Lung (tissue), 13 donors: Measurements from ENCODE around the gene ADAMTS7. TPM values are rescaled to one million over a fixed set of nuclear protein-coding genes. Genes with fewer than 3 reads are reported as not detected.

Source experiments
- ATAC-seq: fragments of 200-7000 bp; cut with Tn5 transposase; one replicate; pipeline ENCODE4 v1.9.1; 2020; ENCODE audit warnings: moderate number of reproducible peaks; ENCODE audit not compliant: insufficient read depth, low FRiP score
- DNase-seq, 3 donors: peaks; one replicate each; pipeline ENCODE4 v3.0.0-alpha.2; 2013 to 2017
- H3K27ac ChIP-seq, 2 donors: one replicate each; pipeline ENCODE4 v1.5.1; 2013; ENCODE audit warnings: mild to moderate bottlenecking in 2 of 2, moderate library complexity in 2 of 2, control low read depth in 1 of 2, inconsistent platforms in 1 of 2, low read depth in 1 of 2, low read length in 1 of 2
- H3K27me3 ChIP-seq, 3 donors: one replicate each; pipeline ENCODE4 v1.5.1; 2013; ENCODE audit warnings: low read length in 2 of 3; ENCODE audit not compliant: control insufficient read depth in 3 of 3, insufficient read depth in 3 of 3
- H3K36me3 ChIP-seq, 4 donors: one replicate each; pipeline ENCODE4 v1.5.1; 2013; ENCODE audit warnings: low read length in 4 of 4, mild to moderate bottlenecking in 1 of 4, moderate library complexity in 1 of 4; ENCODE audit not compliant: control insufficient read depth in 4 of 4, insufficient read depth in 4 of 4
- H3K4me1 ChIP-seq, 5 donors: one replicate each; pipeline ENCODE4 v1.5.1; 2013; ENCODE audit warnings: low read length in 5 of 5, mild to moderate bottlenecking in 2 of 5, moderate library complexity in 1 of 5; ENCODE audit not compliant: control insufficient read depth in 5 of 5, insufficient read depth in 5 of 5
- H3K4me3 ChIP-seq: one replicate; pipeline ENCODE4 v1.5.1; 2013; ENCODE audit warnings: mild to moderate bottlenecking, control low read depth, moderate library complexity
- H3K9ac ChIP-seq, 2 donors: one replicate each; pipeline ENCODE4 v1.5.1; 2013; ENCODE audit warnings: low read length in 2 of 2, control low read depth in 1 of 2; ENCODE audit not compliant: insufficient read depth in 1 of 2
- H3K9me3 ChIP-seq, 4 donors: one replicate each; pipeline ENCODE4 v1.5.1; 2013; ENCODE audit warnings: low read length in 3 of 4, mild to moderate bottlenecking in 1 of 4, moderate library complexity in 1 of 4; ENCODE audit not compliant: control insufficient read depth in 4 of 4, insufficient read depth in 3 of 4
- WGBS, 2 donors: extraction: QIAGEN DNeasy Blood & Tissue Kit; methylation state at CpG; one replicate each; pipeline ENCODE4 v1.1.7; 2013; 5-methylcytosine and 5-hydroxymethylcytosine counted together
- polyA plus RNA-seq, 2 donors: library from polyadenylated mRNA; stranded (reverse); fragments of 200-250 nt; gene quantifications; one replicate each; pipeline ENCODE4 v1.2.1, GENCODE V29; 2013
- small RNA-seq: library from RNA; depleted of rRNA; stranded (forward); fragments of <200 nt; gene quantifications from one replicate; pipeline ENCODE3, GENCODE V24; 2014; ENCODE audit warnings: low replicate concordance
- total RNA-seq, 2 donors: library from RNA; depleted of rRNA in 1 of 2; stranded (reverse); fragments of >200 nt in 1 of 2; gene quantifications; one replicate each; pipeline ENCODE4 v1.2.1, GENCODE V29; 2014 to 2021
- TF ChIP-seq, protein P1 (sequence below): IDR thresholded peaks from 2 replicates; pipeline ENCODE4 v1.5.1; 2012; ENCODE audit warnings: mild to moderate bottlenecking; ENCODE audit errors: control extremely low read depth, extremely low read depth
- donor health status: control.
- donor health status: control.
- donor health status: Bipolar disorder and iron deficiency.
- donor health status: healthy.
- donor health status: DM: yes; HTN: yes; CAD: no.

ADAMTS7 gene
- total and polyA plus RNA-seq, 4 donors, result 3.3 to 13.1 (median 5.2) TPM

DNA sequence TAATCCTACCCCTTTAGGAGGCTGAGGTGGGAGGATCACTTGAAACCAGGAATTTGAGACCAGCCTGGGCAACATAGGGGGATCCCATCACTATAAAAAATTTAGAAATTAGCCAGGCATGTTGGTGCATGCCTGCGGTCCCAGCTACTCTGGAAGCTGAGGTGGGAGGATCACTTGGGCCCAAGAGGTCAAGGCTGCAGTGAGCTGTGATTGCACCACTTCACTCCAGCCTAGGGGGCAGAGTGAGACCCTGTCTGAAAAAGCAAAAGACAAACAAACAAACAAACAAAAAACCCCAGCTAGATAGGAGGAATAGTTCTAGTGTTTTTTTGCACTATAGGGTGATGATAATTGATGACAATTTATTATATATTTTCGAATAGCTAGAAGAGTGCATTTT, 99.6 kb downstream of the ADAMTS7 start:
- H3K27me3 ChIP-seq, result peaks cover 0 to 4% (median 2%) of the 10 kb centered on the region in 3 donors
- ATAC-seq (no peak), DNase-seq (no peak)
- H3K9ac ChIP-seq, result no peak overlapping the region
- no peaks in the 10 kb centered on the region for H3K36me3 ChIP-seq
- TF ChIP-seq, protein P1, sequence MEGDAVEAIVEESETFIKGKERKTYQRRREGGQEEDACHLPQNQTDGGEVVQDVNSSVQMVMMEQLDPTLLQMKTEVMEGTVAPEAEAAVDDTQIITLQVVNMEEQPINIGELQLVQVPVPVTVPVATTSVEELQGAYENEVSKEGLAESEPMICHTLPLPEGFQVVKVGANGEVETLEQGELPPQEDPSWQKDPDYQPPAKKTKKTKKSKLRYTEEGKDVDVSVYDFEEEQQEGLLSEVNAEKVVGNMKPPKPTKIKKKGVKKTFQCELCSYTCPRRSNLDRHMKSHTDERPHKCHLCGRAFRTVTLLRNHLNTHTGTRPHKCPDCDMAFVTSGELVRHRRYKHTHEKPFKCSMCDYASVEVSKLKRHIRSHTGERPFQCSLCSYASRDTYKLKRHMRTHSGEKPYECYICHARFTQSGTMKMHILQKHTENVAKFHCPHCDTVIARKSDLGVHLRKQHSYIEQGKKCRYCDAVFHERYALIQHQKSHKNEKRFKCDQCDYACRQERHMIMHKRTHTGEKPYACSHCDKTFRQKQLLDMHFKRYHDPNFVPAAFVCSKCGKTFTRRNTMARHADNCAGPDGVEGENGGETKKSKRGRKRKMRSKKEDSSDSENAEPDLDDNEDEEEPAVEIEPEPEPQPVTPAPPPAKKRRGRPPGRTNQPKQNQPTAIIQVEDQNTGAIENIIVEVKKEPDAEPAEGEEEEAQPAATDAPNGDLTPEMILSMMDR, result no peak
- H3K4me3 ChIP-seq, result no peak overlapping the region
- H3K27ac ChIP-seq, result no peak overlapping the region
- WGBS, 2 donors, result 88 to 90% methylated on average over 2 of the region's 2 CpGs
- peaks cover 0 to 5% (median 0%) of the 10 kb centered on the region in 4 donors for H3K9me3 ChIP-seq
- no peaks in the 10 kb centered on the region for H3K4me1 ChIP-seq

DNA sequence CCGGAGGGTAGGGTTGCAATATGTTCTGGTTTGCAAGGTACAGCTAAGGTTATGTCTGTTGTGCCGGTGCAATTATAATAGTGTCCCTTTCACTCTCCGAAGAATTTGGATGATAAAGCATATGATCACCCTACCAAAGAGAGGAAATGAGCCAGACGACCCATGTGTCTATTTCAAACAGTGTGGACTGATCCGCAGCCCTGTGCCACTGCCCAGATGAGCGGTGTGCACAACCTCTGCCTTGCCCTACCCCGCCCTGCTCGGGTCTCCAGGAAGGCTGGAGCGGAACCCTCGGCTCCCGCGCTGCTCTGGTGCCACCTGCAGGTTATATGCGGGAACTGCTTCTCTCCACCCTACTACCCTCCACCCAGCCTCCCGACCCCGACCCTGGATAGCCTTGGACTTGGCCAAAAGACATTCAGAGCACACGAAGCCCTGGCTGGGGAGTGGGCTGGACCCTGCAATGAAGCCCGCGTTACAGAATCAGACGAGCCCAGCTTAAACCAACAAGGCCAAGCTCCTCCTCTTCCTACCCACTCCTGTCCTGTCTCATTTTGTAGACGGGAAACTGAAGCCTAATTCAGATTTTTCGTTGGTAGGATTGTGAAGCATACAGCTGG, 101.9 kb downstream of the ADAMTS7 start:
- peaks cover 0 to 4% (median 2%) of the 10 kb centered on the region in 3 donors for H3K27me3 ChIP-seq
- no peaks in the 10 kb centered on the region for H3K4me1 ChIP-seq
- ATAC-seq, result peak; percentile 91
- H3K4me3 ChIP-seq, result no peak overlapping the region
- WGBS, 2 donors, result 9 to 10% methylated on average over 21 of the region's 21 CpGs
- TF ChIP-seq, protein P1, result peak; percentile 76
- H3K27ac ChIP-seq, result no peak overlapping the region
- no peak overlapping the region for H3K9ac ChIP-seq
- H3K9me3 ChIP-seq, result peaks cover 0 to under 1% (median 0%) of the 10 kb centered on the region in 4 donors
- DNase-seq, result peak; percentile 52 to 72 (median 61)
- no peaks in the 10 kb centered on the region for H3K36me3 ChIP-seq

Small RNAs within 50 kb of the gene (small RNA-seq; reads per million reads assigned to genes)
- gene AC022748.3, result not detected

Other genes starting within 250 kb of the ADAMTS7 start
- 1 to 10 TPM in 1 of 2 donors, under 1 TPM in 1; 0.23 to 1.3 TPM for gene CHRNA5, start 245.9 kb downstream of the ADAMTS7 start, total RNA-seq
- 1 to 10 TPM in 1 of 2 donors, under 1 TPM in 1; 0.73 to 1.1 TPM for gene CHRNA5, start 245.9 kb downstream of the ADAMTS7 start, polyA plus RNA-seq
- gene CHRNA3, start 190.5 kb downstream of the ADAMTS7 start, total RNA-seq, result under 1 TPM in 1 of 2 donors, not detected in 1; 0.06 TPM
- under 1 TPM in 1 of 2 donors, not detected in 1; 0.03 TPM for gene CHRNA3, start 190.5 kb downstream of the ADAMTS7 start, polyA plus RNA-seq
- gene CHRNB4, start 170.3 kb downstream of the ADAMTS7 start, total RNA-seq, result not detected
- gene CHRNB4, start 170.3 kb downstream of the ADAMTS7 start, polyA plus RNA-seq, result under 1 TPM in 1 of 2 donors, not detected in 1; 0.05 TPM
- gene MORF4L1, start 61.4 kb upstream of the ADAMTS7 start, total RNA-seq, result 100 to 1,000 TPM; 254 to 433 TPM
- gene MORF4L1, start 61.4 kb upstream of the ADAMTS7 start, polyA plus RNA-seq, result 100 to 1,000 TPM; 124 to 280 TPM
- 1,000 to 10,000 TPM in 1 of 2 donors, 100 to 1,000 TPM in 1; 962 to 1,456 TPM for gene CTSH, start 133.6 kb upstream of the ADAMTS7 start, total RNA-seq
- 1,000 to 10,000 TPM in 1 of 2 donors, 100 to 1,000 TPM in 1; 821 to 1,902 TPM for gene CTSH, start 133.6 kb upstream of the ADAMTS7 start, polyA plus RNA-seq